SKM-1 (cell line): ENCODE results near the gene FAM124A.
A peak's percentile ranks its signal among the peaks of the same experiment; 100 is the strongest.
"Not testable (repeated sequence)": the region's sequence is repeated elsewhere in the genome, so short reads cannot be mapped to it uniquely, and the experiment has no call there.

Experiments used
- DNase-seq: peaks from one replicate; lab custom pipeline; 2025; ENCODE audit not compliant: unreplicated experiment; lab: John Stamatoyannopoulos, UW

Gene FAM124A

GRCh38 chr13:51269039-51269438, 46.8 kb downstream of the FAM124A start:
- no peak for DNase-seq

- DNase-seq = no peak
These were observed 48.6 kb downstream of the FAM124A start for GRCh38 chr13:51270623-51271415.

- no peak for DNase-seq
These were observed 49.4 kb downstream of the FAM124A start for GRCh38 chr13:51271528-51272085.

GRCh38 chr13:51275101-51275500, 52.9 kb downstream of the FAM124A start:
- DNase-seq = no peak

GRCh38 chr13:51276636-51277035, 54.4 kb downstream of the FAM124A start:
- no peak for DNase-seq

GRCh38 chr13:51277928-51278327, 55.7 kb downstream of the FAM124A start:
- DNase-seq = no peak

GRCh38 chr13:51278426-51279130, 56.4 kb downstream of the FAM124A start:
- no peak for DNase-seq

GRCh38 chr13:51280379-51280940, 58.3 kb downstream of the FAM124A start:
- DNase-seq = no peak

GRCh38 chr13:51282322-51282721, 60.1 kb downstream of the FAM124A start:
- DNase-seq = no peak

- not testable (repeated sequence) for DNase-seq
These were observed 60.7 kb downstream of the FAM124A start for GRCh38 chr13:51282923-51283322.

- no peak for DNase-seq
These were observed 61.2 kb downstream of the FAM124A start for GRCh38 chr13:51283371-51283770.

GRCh38 chr13:51284339-51284738, 62.1 kb downstream of the FAM124A start:
- DNase-seq = no peak

GRCh38 chr13:51286135-51287002, 64.2 kb downstream of the FAM124A start:
- peak; percentile 60 for DNase-seq

GRCh38 chr13:51287758-51288157, 65.6 kb downstream of the FAM124A start:
- DNase-seq = no peak

GRCh38 chr13:51288254-51288653, 66.1 kb downstream of the FAM124A start:
- not testable (repeated sequence) for DNase-seq

- no peak for DNase-seq
These were observed 69.1 kb downstream of the FAM124A start for GRCh38 chr13:51291341-51291740.

GRCh38 chr13:51292000-51292565, 69.9 kb downstream of the FAM124A start:
- DNase-seq = no peak

GRCh38 chr13:51297556-51297955, 75.4 kb downstream of the FAM124A start:
- DNase-seq = no peak

- DNase-seq = no peak
These were observed 76.6 kb downstream of the FAM124A start for GRCh38 chr13:51298812-51299211.

- no peak for DNase-seq
These were observed 80.9 kb downstream of the FAM124A start for GRCh38 chr13:51303063-51303552.
